ENCODE results near the gene TNFSF13. TPM values are rescaled to one million over a fixed set of nuclear protein-coding genes. Genes with fewer than 3 reads are reported as not detected.

The TNFSF13 gene
- total RNA-seq, 2 experiments from 2014 or later, result 1.1 to 1.7 TPM

DNA sequence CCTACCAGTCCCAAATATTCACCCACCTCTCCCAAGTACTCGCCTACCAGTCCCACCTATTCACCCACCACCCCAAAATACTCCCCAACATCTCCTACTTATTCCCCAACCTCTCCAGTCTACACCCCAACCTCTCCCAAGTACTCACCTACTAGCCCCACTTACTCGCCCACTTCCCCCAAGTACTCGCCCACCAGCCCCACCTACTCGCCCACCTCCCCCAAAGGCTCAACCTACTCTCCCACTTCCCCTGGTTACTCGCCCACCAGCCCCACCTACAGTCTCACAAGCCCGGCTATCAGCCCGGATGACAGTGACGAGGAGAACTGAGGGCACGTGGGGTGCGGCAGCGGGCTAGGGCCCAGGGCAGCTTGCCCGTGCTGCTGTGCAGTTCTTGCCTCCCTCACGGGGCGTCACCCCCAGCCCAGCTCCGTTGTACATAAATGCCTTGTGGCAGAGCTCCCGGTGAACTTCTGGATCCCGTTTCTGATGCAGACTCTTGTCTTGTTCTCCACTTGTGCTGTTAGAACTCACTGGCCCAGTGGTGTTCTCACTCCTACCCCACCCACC, 44.6 kb upstream of the TNFSF13 start:
- ATAC-seq (ENCODE audit: poor library complexity) (no peak), DNase-seq (no peak)
- peak overlapping the region; percentile 70 for H3K27ac Mint-ChIP-seq
- peaks cover 51% of the 10 kb centered on the region for H3K36me3 ChIP-seq (ENCODE audit: insufficient read depth, low read length)
- intact Hi-C loops (cut with DNase I, micrococcal nuclease), result loop anchor here (1.0 to 10.0 kb wide), 3 partner anchors 47 to 171 kb away; partner anchors contain the start of genes SENP3 (in 2 of the 2), TP53 (in 1 of the 2) and WRAP53 (in 1 of the 2)
- no peaks in the 10 kb centered on the region for H3K27me3 ChIP-seq (ENCODE audit: control insufficient read depth in 1 of 2, insufficient read depth in 2 of 2, low read length in 2 of 2)
- ChIA-PET POLR2A (interaction anchor here (0.9 to 2.9 kb wide), 6 partner anchors 29 to 173 kb away, joined by 3 to 15 read pairs (median 8); partner anchors contain the start of genes POLR2A, TMEM102, TNFSF13 and TP53), CTCF (interaction anchor here (1.5 to 3.7 kb wide), 5 partner anchors 9 to 174 kb away, joined by 4 to 30 read pairs (median 7); partner anchors contain the start of genes SENP3, SOX15 and TMEM102)
- no peak overlapping the region for H3K4me3 Mint-ChIP-seq
- no peaks in the 10 kb centered on the region for H3K9me3 Mint-ChIP-seq
- H3K9me3 ChIP-seq (ENCODE audit: control insufficient read depth in 1 of 2, insufficient read depth in 1 of 2, low read length in 2 of 2), result no peaks in the 10 kb centered on the region
- TF ChIP-seq, protein P1, sequence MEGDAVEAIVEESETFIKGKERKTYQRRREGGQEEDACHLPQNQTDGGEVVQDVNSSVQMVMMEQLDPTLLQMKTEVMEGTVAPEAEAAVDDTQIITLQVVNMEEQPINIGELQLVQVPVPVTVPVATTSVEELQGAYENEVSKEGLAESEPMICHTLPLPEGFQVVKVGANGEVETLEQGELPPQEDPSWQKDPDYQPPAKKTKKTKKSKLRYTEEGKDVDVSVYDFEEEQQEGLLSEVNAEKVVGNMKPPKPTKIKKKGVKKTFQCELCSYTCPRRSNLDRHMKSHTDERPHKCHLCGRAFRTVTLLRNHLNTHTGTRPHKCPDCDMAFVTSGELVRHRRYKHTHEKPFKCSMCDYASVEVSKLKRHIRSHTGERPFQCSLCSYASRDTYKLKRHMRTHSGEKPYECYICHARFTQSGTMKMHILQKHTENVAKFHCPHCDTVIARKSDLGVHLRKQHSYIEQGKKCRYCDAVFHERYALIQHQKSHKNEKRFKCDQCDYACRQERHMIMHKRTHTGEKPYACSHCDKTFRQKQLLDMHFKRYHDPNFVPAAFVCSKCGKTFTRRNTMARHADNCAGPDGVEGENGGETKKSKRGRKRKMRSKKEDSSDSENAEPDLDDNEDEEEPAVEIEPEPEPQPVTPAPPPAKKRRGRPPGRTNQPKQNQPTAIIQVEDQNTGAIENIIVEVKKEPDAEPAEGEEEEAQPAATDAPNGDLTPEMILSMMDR (IDR thresholded peaks at IDR 0.05), result no peak
- H3K36me3 Mint-ChIP-seq (ENCODE audit: low read depth), result peaks cover 60% of the 10 kb centered on the region
- no peak overlapping the region for H3K4me3 ChIP-seq (ENCODE audit: low read length)
- no peaks in the 10 kb centered on the region for H3K4me1 ChIP-seq (ENCODE audit: insufficient read depth, low read length)
- H3K4me1 Mint-ChIP-seq (ENCODE audit: low read depth), result no peaks in the 10 kb centered on the region
- H3K27ac ChIP-seq (ENCODE audit: low read depth in 1 of 2, low read length in 2 of 2), result no peak overlapping the region
- H3K27me3 Mint-ChIP-seq, result no peaks in the 10 kb centered on the region

DNA sequence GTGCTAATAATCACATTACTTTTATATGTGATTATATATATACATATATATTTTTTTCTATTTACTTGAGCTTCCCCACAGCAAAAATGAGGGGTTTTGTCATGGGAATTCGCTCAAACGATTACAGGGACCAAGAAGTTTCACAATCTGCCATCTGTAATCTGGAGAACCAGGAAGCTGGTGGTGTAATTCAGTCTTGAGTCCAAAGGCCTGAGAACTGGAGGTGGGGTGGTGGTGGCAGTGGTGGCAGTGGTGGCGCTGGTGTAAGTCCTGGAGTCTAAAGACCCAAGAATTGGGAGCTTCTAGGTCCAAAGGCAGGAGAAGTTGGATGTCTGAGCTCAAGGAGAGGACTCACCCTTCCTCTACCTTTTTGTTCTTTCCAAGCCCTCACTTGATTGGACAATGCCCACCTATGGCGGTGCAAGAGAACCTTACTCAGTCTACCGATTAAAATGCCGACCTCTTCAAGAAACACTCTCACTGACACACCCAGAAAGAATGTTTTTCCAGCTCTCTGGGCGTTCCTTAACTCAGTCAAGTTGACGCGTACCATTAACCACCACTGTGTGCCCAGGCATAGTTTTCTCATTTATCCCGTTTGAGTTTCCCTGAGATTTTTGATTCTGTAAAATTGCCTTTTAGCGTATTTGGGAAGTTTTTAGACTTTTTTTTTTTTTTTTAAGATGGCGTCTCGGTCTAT, 42.5 kb upstream of the TNFSF13 start:
- H3K4me3 Mint-ChIP-seq, result no peak overlapping the region
- Histone ChIP-seq H3K4me3 (ENCODE audit: low read length) (no peak overlapping the region), H3K4me1 (ENCODE audit: insufficient read depth, low read length) (no peaks in the 10 kb centered on the region), H3K27me3 (ENCODE audit: control insufficient read depth in 1 of 2, insufficient read depth in 2 of 2, low read length in 2 of 2) (no peaks in the 10 kb centered on the region), H3K27ac (ENCODE audit: low read depth in 1 of 2, low read length in 2 of 2) (no peak overlapping the region), H3K36me3 (ENCODE audit: insufficient read depth, low read length) (peaks cover 31% of the 10 kb centered on the region), H3K9me3 (ENCODE audit: control insufficient read depth in 1 of 2, insufficient read depth in 1 of 2, low read length in 2 of 2) (no peaks in the 10 kb centered on the region)
- H3K36me3 Mint-ChIP-seq (ENCODE audit: low read depth), result peaks cover 38% of the 10 kb centered on the region
- CTCF ChIA-PET, result interaction anchor here (1.1 to 3.7 kb wide), 4 partner anchors 45 to 160 kb away, joined by 3 to 30 read pairs (median 12); partner anchors contain the start of genes SENP3, SOX15 and TMEM102
- no peaks in the 10 kb centered on the region for H3K9me3 Mint-ChIP-seq
- H3K4me1 Mint-ChIP-seq (ENCODE audit: low read depth), result no peaks in the 10 kb centered on the region
- POLR2A ChIA-PET, result interaction anchor here (0.6 to 2.7 kb wide), 2 partner anchors 44 to 59 kb away, joined by 3 to 15 read pairs; no protein-coding TSS in a partner anchor
- no peak for DNase-seq
- TF ChIP-seq, protein P1 (IDR thresholded peaks at IDR 0.05), result no peak
- H3K27ac Mint-ChIP-seq, result no peak overlapping the region
- no peak for ATAC-seq (ENCODE audit: poor library complexity)
- intact Hi-C loops (cut with DNase I, micrococcal nuclease), result loop anchor here in 1 of 2 experiments (10.0 kb wide), 1 partner anchor 169 kb away; the partner anchor contains the start of genes TP53 and WRAP53
- H3K27me3 Mint-ChIP-seq, result no peaks in the 10 kb centered on the region

DNA sequence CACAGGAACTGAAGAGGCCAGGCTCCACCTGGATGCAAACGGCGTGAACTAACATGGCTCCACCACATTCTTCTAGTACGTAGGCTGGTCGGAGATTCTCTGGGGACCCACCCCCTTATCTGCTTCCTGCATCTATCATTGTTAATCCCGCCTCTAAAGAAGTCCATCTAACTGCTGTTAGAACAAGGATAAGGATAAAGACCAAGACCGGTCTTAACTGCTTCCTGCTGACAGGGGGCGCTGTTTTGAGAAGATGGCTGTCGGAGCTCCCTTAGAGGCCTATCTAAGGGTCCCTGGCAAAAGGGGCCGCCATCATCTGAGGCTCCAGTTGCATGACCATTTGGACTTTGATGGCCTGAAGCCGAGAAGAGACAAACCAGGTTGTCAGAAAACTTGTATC, 35.5 kb upstream of the TNFSF13 start:
- no peak overlapping the region for H3K27ac ChIP-seq (ENCODE audit: low read depth in 1 of 2, low read length in 2 of 2)
- no peaks in the 10 kb centered on the region for H3K27me3 ChIP-seq (ENCODE audit: control insufficient read depth in 1 of 2, insufficient read depth in 2 of 2, low read length in 2 of 2)
- Mint-ChIP-seq H3K27ac (no peak overlapping the region), H3K27me3 (no peaks in the 10 kb centered on the region), H3K4me3 (no peak overlapping the region), H3K4me1 (ENCODE audit: low read depth) (peaks cover 5% of the 10 kb centered on the region), H3K36me3 (ENCODE audit: low read depth) (no peaks in the 10 kb centered on the region), H3K9me3 (no peaks in the 10 kb centered on the region)
- DNase-seq, result peak in 13 of 14 experiments; percentile 21 to 76 (median 43)
- CTCF ChIA-PET, result interaction anchor here (0.6 to 1.6 kb wide), 7 partner anchors 9 to 74 kb away, joined by 3 to 14 read pairs (median 4); partner anchors contain the start of genes SENP3 and SOX15
- H3K4me3 ChIP-seq (ENCODE audit: low read length), result no peak overlapping the region
- H3K36me3 ChIP-seq (ENCODE audit: insufficient read depth, low read length), result no peaks in the 10 kb centered on the region
- peak; percentile 49 for ATAC-seq (ENCODE audit: poor library complexity)
- TF ChIP-seq, protein P1 (IDR thresholded peaks at IDR 0.05), result peak; percentile 59
- H3K4me1 ChIP-seq (ENCODE audit: insufficient read depth, low read length), result no peaks in the 10 kb centered on the region
- POLR2A ChIA-PET, result interaction anchor here (1.0 kb wide), 2 partner anchors 38 to 80 kb away, joined by 5 to 8 read pairs; partner anchors contain the start of gene SENP3
- intact Hi-C loops (cut with DNase I, micrococcal nuclease), result loop anchor here in 1 of 2 experiments (1.0 kb wide), 1 partner anchor 38 kb away; the partner anchor contains the start of gene SENP3
- H3K9me3 ChIP-seq (ENCODE audit: control insufficient read depth in 1 of 2, insufficient read depth in 1 of 2, low read length in 2 of 2), result peaks cover 0 to 7% of the 10 kb centered on the region in 2 experiments

Data from CD4-positive, alpha-beta T cell (primary cell).